ENCODE data around the gene GJE1. TPM values are rescaled to one million over a fixed set of nuclear protein-coding genes. Genes with fewer than 3 reads are reported as not detected.

Gene GJE1
- total RNA-seq, 1 donor from 2014 or later: not detected

DNA sequence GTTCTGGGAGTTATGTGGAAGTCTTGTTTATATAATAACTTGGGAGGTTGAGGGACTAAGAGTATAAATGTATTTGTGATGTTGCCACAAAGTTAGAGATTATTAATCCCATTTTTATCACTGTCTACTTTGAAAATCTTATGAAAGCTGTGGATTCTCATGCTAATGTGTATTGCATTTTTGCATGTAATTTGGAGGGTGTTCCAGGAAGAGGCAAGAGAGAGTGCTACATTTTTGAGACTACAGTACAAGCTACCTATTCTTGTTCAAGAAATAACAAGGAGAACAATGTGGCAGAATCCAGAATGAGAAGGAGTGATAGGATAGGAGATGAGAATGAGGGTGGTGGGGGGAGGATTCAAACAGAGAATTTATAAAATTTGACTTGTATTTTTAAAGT, 49.3 kb downstream of the GJE1 start:
- Mint-ChIP-seq H3K36me3 (ENCODE audit: low read depth) (peaks cover 21% of the 10 kb centered on the region), H3K27me3 (ENCODE audit: low read depth) (no peaks in the 10 kb centered on the region), H3K4me3 (no peak overlapping the region), H3K9me3 (peaks cover 2% of the 10 kb centered on the region), H3K27ac (ENCODE audit: unreplicated experiment) (peak overlapping the region; percentile 38), H3K4me1 (no peaks in the 10 kb centered on the region)
- no peak for DNase-seq (ENCODE audit: low read depth, low spot score)
- TF ChIP-seq, protein P1, sequence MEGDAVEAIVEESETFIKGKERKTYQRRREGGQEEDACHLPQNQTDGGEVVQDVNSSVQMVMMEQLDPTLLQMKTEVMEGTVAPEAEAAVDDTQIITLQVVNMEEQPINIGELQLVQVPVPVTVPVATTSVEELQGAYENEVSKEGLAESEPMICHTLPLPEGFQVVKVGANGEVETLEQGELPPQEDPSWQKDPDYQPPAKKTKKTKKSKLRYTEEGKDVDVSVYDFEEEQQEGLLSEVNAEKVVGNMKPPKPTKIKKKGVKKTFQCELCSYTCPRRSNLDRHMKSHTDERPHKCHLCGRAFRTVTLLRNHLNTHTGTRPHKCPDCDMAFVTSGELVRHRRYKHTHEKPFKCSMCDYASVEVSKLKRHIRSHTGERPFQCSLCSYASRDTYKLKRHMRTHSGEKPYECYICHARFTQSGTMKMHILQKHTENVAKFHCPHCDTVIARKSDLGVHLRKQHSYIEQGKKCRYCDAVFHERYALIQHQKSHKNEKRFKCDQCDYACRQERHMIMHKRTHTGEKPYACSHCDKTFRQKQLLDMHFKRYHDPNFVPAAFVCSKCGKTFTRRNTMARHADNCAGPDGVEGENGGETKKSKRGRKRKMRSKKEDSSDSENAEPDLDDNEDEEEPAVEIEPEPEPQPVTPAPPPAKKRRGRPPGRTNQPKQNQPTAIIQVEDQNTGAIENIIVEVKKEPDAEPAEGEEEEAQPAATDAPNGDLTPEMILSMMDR (conservative IDR thresholded peaks at IDR 0.05): no peak

DNA sequence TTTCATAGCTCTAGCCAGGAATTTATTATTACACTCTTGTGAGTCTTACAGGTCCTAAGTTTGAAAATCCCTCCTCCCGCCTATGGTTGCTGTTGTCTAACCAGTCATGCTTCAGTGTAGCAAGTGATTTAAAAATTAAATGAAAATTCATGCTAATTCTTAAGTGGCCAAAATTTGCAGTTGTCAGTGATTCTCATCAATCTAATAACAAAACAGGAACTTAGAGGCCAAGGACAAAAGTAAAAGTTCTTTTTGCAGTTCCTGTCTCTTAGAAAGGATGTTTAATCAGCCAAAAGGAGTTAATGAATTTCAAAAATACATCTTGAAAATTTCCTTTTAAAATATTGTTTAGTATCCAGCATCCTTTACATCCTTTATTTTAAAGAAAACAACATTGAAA, 50.6 kb downstream of the GJE1 start:
- peaks cover 14% of the 10 kb centered on the region for H3K36me3 Mint-ChIP-seq (ENCODE audit: low read depth)
- H3K4me3 Mint-ChIP-seq: no peak overlapping the region
- H3K4me1 Mint-ChIP-seq: no peaks in the 10 kb centered on the region
- H3K27ac Mint-ChIP-seq (ENCODE audit: unreplicated experiment): no peak overlapping the region
- no peaks in the 10 kb centered on the region for H3K27me3 Mint-ChIP-seq (ENCODE audit: low read depth)
- H3K9me3 Mint-ChIP-seq: no peaks in the 10 kb centered on the region
- TF ChIP-seq, protein P1 (conservative IDR thresholded peaks at IDR 0.05): no peak
- DNase-seq (ENCODE audit: low read depth, low spot score): no peak

DNA sequence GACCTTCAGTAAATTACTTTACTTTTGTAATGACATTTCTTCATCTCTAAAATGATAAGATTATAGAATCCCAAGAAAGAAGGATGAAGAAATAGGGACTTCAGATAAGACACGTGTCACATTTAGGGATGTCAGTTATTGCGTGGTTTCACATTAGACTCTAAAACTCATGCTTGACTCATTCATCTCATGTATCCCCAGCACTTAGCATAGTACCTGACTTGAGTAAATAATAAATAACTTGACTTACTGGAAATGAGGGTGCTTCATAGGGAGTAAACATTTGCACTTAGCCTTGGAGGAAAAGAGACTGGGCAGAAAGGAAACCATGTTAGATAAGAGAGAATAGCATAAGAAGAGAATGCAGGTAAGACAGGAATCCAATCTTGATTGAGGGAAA, 51.6 kb downstream of the GJE1 start:
- Mint-ChIP-seq H3K27ac (ENCODE audit: unreplicated experiment) (no peak overlapping the region), H3K36me3 (ENCODE audit: low read depth) (peaks cover 14% of the 10 kb centered on the region), H3K27me3 (ENCODE audit: low read depth) (no peaks in the 10 kb centered on the region), H3K9me3 (no peaks in the 10 kb centered on the region), H3K4me1 (peaks cover 4% of the 10 kb centered on the region), H3K4me3 (no peak overlapping the region)
- TF ChIP-seq, protein P1 (conservative IDR thresholded peaks at IDR 0.05): no peak
- no peak for DNase-seq (ENCODE audit: low read depth, low spot score)

Other genes with a start within 250 kb of the GJE1 start
- gene NMBR, start 14.2 kb downstream of the GJE1 start, total RNA-seq: 0.35 TPM in 1 of 2 replicates, not detected in the other
- gene VTA1, start 14.3 kb downstream of the GJE1 start, total RNA-seq: 48.1 and 49.5 TPM in 2 replicates
- 78.9 and 83.2 TPM in 2 replicates for gene ADGRG6, start 169.1 kb downstream of the GJE1 start, total RNA-seq

All from neural crest cell (in vitro differentiated cells).